Neural progenitor cell (in vitro differentiated cells): Measurements from ENCODE around the gene FARS2.

Source experiments
- CTCF ChIP-seq: fragments of 200-600 bp; sonication (generic); IDR thresholded peaks from 2 replicates; pipeline ENCODE4 v1.5.1; 2017; ENCODE audit warnings: antibody characterized with exemption, mild to moderate bottlenecking
- EZH2 ChIP-seq: fragments of 200-600 bp; sonication (generic); IDR thresholded peaks from 2 replicates; pipeline ENCODE4 v1.6.1; 2017; ENCODE audit warnings: antibody characterized with exemption, mild to moderate bottlenecking, moderate library complexity
- EZH2phosphoT487 ChIP-seq: fragments of 200-600 bp; sonication (generic); IDR thresholded peaks from 2 replicates; pipeline ENCODE4 v1.6.1; 2017; ENCODE audit warnings: antibody characterized with exemption

GRCh38 chr6:5724911-5725310 lies 463.6 kb downstream of the FARS2 start:
- TF ChIP-seq EZH2phosphoT487 (no peak), EZH2 (no peak), CTCF (no peak)
